Vagina (tissue), 2 donors: ENCODE data around the gene NRXN3. TPM values are rescaled to one million over a fixed set of nuclear protein-coding genes. Genes with fewer than 3 reads are reported as not detected.

Experiments
- DNase-seq, 2 donors: peaks; one replicate each; pipeline ENCODE4 v3.0.0-alpha.2; 2017; ENCODE audit errors: extremely low spot score in 2 of 2
- H3K27ac ChIP-seq: fragments of 200-600 bp; sonication (generic); one replicate; pipeline ENCODE4 v1.5.1; 2019
- H3K27me3 ChIP-seq: fragments of 200-600 bp; sonication (generic); one replicate; pipeline ENCODE4 v1.5.1; 2019
- H3K36me3 ChIP-seq, 2 donors: fragments of 200-600 bp; sonication (generic); one replicate each; pipeline ENCODE4 v1.5.1; 2017 to 2019
- H3K4me1 ChIP-seq: fragments of 200-600 bp; sonication (generic); one replicate; pipeline ENCODE4 v1.5.1; 2019
- H3K4me3 ChIP-seq, 2 donors: fragments of 200-600 bp; sonication (generic); 1 replicate in 1 of 2; 2 replicates in 1 of 2; pipeline ENCODE4 v1.5.1; 2016 to 2019
- H3K9me3 ChIP-seq: fragments of 200-600 bp; sonication (generic); one replicate; pipeline ENCODE4 v1.5.1; 2019
- CTCF ChIP-seq, 3 experiments: fragments of 450-650 bp in 2 of 3; fragments of 200-600 bp in 1 of 3; sonication (generic) in 1 of 3; IDR thresholded peaks; one replicate each; pipeline ENCODE4 v1.5.1; 2017 to 2019; ENCODE audit warnings: antibody characterized with exemption in 3 of 3, mild to moderate bottlenecking in 2 of 3, moderate library complexity in 2 of 3
- POLR2A ChIP-seq, 2 donors: fragments of 450-650 bp; IDR thresholded peaks; one replicate each; pipeline ENCODE4 v1.6.1; 2017; ENCODE audit warnings: antibody characterized with exemption in 2 of 2, mild to moderate bottlenecking in 2 of 2, moderate library complexity in 2 of 2
- POLR2AphosphoS5 ChIP-seq, 2 donors: sonication (generic); formaldehyde crosslinking; IDR thresholded peaks; one replicate each; pipeline ENCODE4 v1.9.0; 2017; ENCODE audit warnings: antibody characterized with exemption in 2 of 2, mild to moderate bottlenecking in 2 of 2, low read depth in 1 of 2; ENCODE audit not compliant: insufficient read depth in 1 of 2
- intact Hi-C: fragments of 100-400 bp; cut with DNase I; formaldehyde crosslinking; loops from one replicate; pipeline ENCODE4 v1.15.1; 2023
- total RNA-seq: library from RNA; depleted of rRNA; stranded (reverse); fragments of >200 nt; gene quantifications from one replicate; pipeline ENCODE4 v1.2.3, GENCODE V29; 2016

Gene NRXN3
- total RNA-seq, 1 donor from 2014 or later, result 4.7 TPM

DNA sequence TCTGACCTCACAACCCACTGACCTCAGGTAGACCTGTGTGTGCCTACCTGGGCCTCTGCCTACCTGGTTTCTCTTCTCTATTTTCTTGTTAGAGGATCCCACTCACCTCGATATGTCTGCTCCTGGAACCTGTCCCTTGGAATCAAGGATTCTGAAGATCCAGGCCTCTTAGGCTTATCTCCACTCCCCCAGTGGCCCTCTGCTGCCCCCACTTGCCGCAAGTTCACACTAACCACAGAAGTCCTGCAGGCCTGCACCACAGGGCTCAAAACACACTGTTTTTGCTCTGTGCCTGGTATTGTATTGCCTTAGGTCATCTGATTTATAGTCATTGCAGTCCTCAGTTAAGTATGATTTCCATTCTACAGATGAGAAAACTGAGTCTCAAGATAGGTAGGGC, 15.3 kb upstream of the NRXN3 start:
- H3K4me3 ChIP-seq, result no peak overlapping the region
- no peaks in the 10 kb centered on the region for H3K9me3 ChIP-seq
- no peak overlapping the region for H3K27ac ChIP-seq
- H3K27me3 ChIP-seq, result no peaks in the 10 kb centered on the region
- TF ChIP-seq POLR2AphosphoS5 (IDR thresholded peaks at IDR 0.05; ENCODE audit: insufficient read depth in 1 of 2, low read depth in 1 of 2), result no peak
- DNase-seq, result no peak
- no peaks in the 10 kb centered on the region for H3K36me3 ChIP-seq
- H3K4me1 ChIP-seq, result no peaks in the 10 kb centered on the region
- intact Hi-C loops, result no loop called here

DNA sequence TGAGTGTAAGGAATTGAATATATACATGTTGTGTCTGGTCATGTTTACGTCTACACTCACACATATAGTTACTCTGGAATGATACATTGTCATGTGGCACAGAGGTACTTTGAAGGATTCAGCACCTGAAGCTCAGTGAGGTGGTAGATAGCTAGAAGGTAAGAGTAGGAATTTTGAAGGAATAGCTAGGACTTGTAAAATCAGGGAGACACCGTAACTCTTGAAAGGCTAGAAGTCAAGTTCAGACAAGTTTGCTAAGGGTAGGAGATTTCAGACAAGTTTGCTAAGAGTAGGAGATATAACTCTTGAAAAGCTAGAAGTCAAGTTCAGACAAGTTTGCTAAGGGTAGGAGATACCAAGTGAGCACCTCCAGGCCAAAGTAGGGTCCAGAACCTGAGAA, 14.0 kb upstream of the NRXN3 start:
- TF ChIP-seq CTCF (IDR thresholded peaks at IDR 0.05), result no peak
- no peak for TF ChIP-seq POLR2A (IDR thresholded peaks at IDR 0.05)
- TF ChIP-seq POLR2AphosphoS5 (IDR thresholded peaks at IDR 0.05; ENCODE audit: insufficient read depth in 1 of 2, low read depth in 1 of 2), result no peak
- H3K36me3 ChIP-seq, result no peaks in the 10 kb centered on the region
- intact Hi-C loops, result no loop called here

DNA sequence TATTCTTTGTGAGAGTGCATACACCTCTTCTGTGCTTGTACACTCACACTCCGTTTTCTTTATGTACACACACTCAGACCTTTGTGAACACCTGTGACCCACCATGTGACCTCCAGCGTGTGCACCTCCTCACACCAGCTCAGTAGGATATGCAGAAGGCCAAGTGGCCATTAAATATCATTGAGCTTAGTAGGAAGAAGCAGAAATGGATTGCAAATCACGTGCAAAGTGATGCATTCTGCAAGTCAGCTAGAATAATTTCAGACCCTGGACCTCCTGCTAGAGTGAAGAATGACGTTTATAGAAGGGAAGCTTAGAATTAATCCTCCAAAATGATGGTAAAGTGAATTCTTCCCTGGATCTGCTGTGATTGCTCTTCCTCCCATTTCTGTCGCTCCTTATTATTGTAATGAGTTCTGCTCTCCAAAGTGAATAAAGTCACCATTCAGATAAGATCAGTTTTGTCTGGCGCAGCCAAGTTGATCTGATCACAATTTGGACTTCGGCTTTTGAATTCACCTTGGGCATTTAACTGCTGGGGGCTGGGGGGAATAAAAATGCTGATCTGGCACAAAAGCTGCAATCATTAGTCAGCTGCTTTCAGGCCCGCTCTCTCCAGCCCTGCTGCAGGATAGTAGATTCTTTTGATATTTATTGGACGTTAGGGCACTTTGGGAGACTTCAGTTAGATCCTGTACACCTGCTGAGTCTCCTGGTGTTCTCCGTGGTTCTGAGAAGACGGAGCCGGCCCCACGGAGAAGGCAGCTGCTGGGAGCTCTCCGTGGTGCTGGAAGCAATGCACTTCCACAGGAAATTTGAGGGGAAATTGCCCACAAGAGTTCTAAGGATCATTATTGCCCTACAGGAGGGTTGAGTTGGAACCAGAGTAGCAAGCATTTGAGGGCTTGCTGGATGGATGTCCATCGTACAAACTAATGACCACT, 12.4 kb upstream of the NRXN3 start:
- intact Hi-C loops, result no loop called here
- TF ChIP-seq POLR2AphosphoS5 (IDR thresholded peaks at IDR 0.05; ENCODE audit: insufficient read depth in 1 of 2, low read depth in 1 of 2) (no peak), POLR2A (IDR thresholded peaks at IDR 0.05) (no peak), CTCF (IDR thresholded peaks at IDR 0.05) (no peak)
- no peak for DNase-seq
- H3K27me3 ChIP-seq, result no peaks in the 10 kb centered on the region
- no peak overlapping the region for H3K27ac ChIP-seq
- H3K4me1 ChIP-seq, result no peaks in the 10 kb centered on the region
- no peaks in the 10 kb centered on the region for H3K9me3 ChIP-seq
- no peak overlapping the region for H3K4me3 ChIP-seq
- no peaks in the 10 kb centered on the region for H3K36me3 ChIP-seq

More for the DNA sequence above, 14.0 kb upstream of the NRXN3 start:
- Histone ChIP-seq H3K27me3 (no peaks in the 10 kb centered on the region), H3K4me3 (no peak overlapping the region), H3K27ac (no peak overlapping the region), H3K9me3 (no peaks in the 10 kb centered on the region), H3K4me1 (no peaks in the 10 kb centered on the region)
- no peak for DNase-seq

- intact Hi-C loops, result no loop called here
- Histone ChIP-seq H3K4me3 (no peak overlapping the region), H3K27me3 (no peaks in the 10 kb centered on the region), H3K27ac (no peak overlapping the region), H3K9me3 (no peaks in the 10 kb centered on the region), H3K4me1 (no peaks in the 10 kb centered on the region), H3K36me3 (no peaks in the 10 kb centered on the region)
- no peak for DNase-seq
- TF ChIP-seq CTCF (IDR thresholded peaks at IDR 0.05) (no peak), POLR2AphosphoS5 (IDR thresholded peaks at IDR 0.05; ENCODE audit: insufficient read depth in 1 of 2, low read depth in 1 of 2) (no peak), POLR2A (IDR thresholded peaks at IDR 0.05) (no peak)
Measured at GRCh38 chr14:78162202-78162601, 8.0 kb upstream of the NRXN3 start.

- Histone ChIP-seq H3K9me3 (no peaks in the 10 kb centered on the region), H3K27me3 (no peaks in the 10 kb centered on the region), H3K4me1 (no peaks in the 10 kb centered on the region), H3K27ac (no peak overlapping the region), H3K36me3 (no peaks in the 10 kb centered on the region), H3K4me3 (no peak overlapping the region)
- DNase-seq, result no peak
- TF ChIP-seq POLR2AphosphoS5 (IDR thresholded peaks at IDR 0.05; ENCODE audit: insufficient read depth in 1 of 2, low read depth in 1 of 2) (no peak), CTCF (IDR thresholded peaks at IDR 0.05) (no peak), POLR2A (IDR thresholded peaks at IDR 0.05) (no peak)
- intact Hi-C loops, result no loop called here
Measured at GRCh38 chr14:78164226-78164853, 5.8 kb upstream of the NRXN3 start.
